ENCODE results near the gene LAMA2. TPM values are rescaled to one million over a fixed set of nuclear protein-coding genes. Genes with fewer than 3 reads are reported as not detected.

The LAMA2 gene
- total and polyA plus RNA-seq, 2 of the 8 experiments (the other 6 are each of a cell fraction or from before 2014, with no cell fraction given) = 1.3 to 3.8 TPM

DNA sequence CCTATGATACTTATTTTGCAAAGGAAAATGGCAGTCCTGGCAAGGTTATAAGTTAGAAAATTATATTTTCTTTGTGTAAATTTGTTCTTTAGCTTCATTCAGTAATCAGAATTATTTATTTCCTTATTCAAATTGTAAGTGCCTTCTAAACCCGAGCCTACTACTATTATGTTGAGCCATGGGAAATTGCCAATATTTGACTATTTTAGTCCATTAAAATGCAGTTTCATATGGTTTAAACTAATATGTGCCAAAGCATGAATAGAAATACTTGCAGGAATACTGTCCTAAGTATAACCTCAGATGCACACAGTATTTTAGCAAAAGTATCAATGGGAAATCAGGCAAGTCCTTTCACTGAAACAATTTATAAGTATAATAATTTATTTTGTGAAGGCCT, 228.4 kb downstream of the LAMA2 start:
- peaks cover 0 to 2% (median 0%) of the 10 kb centered on the region in 4 experiments; a peak in 1 of 7 replicates for H3K27me3 ChIP-seq (replicated peaks in 1 of 4; ENCODE audit: control insufficient read depth in 3 of 4, extremely low read depth in 1 of 4, insufficient read depth in 3 of 4, low read length in 3 of 4)
- no peaks in the 10 kb centered on the region for H4K20me1 ChIP-seq (replicated peaks in 1 of 2; ENCODE audit: control insufficient read depth in 1 of 2, insufficient read depth in 2 of 2, low read length in 2 of 2)
- no peak overlapping the region for H2BK5ac ChIP-seq (ENCODE audit: low read depth, low read length)
- H3K56ac ChIP-seq (replicated peaks; ENCODE audit: insufficient read length, low read depth, low read length) = no peak overlapping the region
- no peak overlapping the region for H2BK12ac ChIP-seq (ENCODE audit: low read depth, low read length)
- no peaks in the 10 kb centered on the region for H3K9me3 ChIP-seq (ENCODE audit: insufficient read depth in 2 of 2, low read depth in 1 of 2, low read length in 1 of 2)
- H3K23ac ChIP-seq (ENCODE audit: insufficient read length) = no peak overlapping the region
- no peaks in the 10 kb centered on the region for H3K23me2 ChIP-seq (ENCODE audit: low read depth, low read length)
- no peak overlapping the region for H3K14ac ChIP-seq (ENCODE audit: insufficient read length)
- H3K4ac ChIP-seq (replicated peaks; ENCODE audit: insufficient read length, low read depth, low read length) = no peak overlapping the region
- no peak overlapping the region for H2AFZ ChIP-seq (ENCODE audit: low read length)
- no peak overlapping the region for H3K18ac ChIP-seq (ENCODE audit: extremely low read depth, low read length)
- no peaks in the 10 kb centered on the region for H3K4me1 ChIP-seq (replicated peaks in 1 of 4; ENCODE audit: control insufficient read depth in 3 of 4, insufficient read depth in 4 of 4, low read length in 3 of 4)
- H2BK120ac ChIP-seq (replicated peaks; ENCODE audit: low read depth, low read length) = no peak overlapping the region
- CTCF ChIA-PET (ENCODE audit: partially characterized antibody) = no interaction called here
- 81% methylated on average over 1 of the region's 1 CpG; no CpG with 5 or more reads in 1 of the 2 experiments for whole genome bisulfite sequencing, 2 experiments (ENCODE audit: extremely low coverage in 1 of 2, insufficient coverage in 1 of 2, insufficient read length in 1 of 2, insufficient replicate concordance in 2 of 2, low coverage in 1 of 2, low lambda C conversion rate in 2 of 2, missing lambda C conversion rate in 1 of 2)
- H3K79me1 ChIP-seq (ENCODE audit: low read depth, low read length) = no peaks in the 10 kb centered on the region
- no peaks in the 10 kb centered on the region for H3K36me3 ChIP-seq (ENCODE audit: control insufficient read depth in 2 of 4, insufficient read depth in 4 of 4, low read length in 3 of 4)
- no peak overlapping the region for H3K27ac ChIP-seq (ENCODE audit: low read depth, low read length)
- FAIRE-seq (no peak), DNase-seq (ENCODE audit: low read depth in 1 of 2, low spot score in 2 of 2) (no peak)
- H4K91ac ChIP-seq (replicated peaks; ENCODE audit: insufficient read length, low read length) = no peak overlapping the region
- no peak overlapping the region for H4K8ac ChIP-seq (ENCODE audit: extremely low read depth, insufficient read depth, low read length)
- TF ChIP-seq TAF1 (IDR thresholded peaks at IDR 0.05; ENCODE audit: low read depth, low read length) (no peak), ATF2 (IDR thresholded peaks at IDR 0.05; ENCODE audit: low read length) (no peak), ZNF274 (IDR thresholded peaks at IDR 0.05; ENCODE audit: borderline replicate concordance, extremely low read depth, low read length) (no peak), SRF (IDR thresholded peaks at IDR 0.05; ENCODE audit: low read depth, low read length) (no peak)
- H3K4me2 ChIP-seq (ENCODE audit: insufficient read depth in 1 of 2, low read depth in 2 of 2, low read length in 2 of 2) = no peak overlapping the region
- no peak overlapping the region for H2BK15ac ChIP-seq (ENCODE audit: low read length)
- H3K79me2 ChIP-seq (ENCODE audit: control insufficient read depth in 1 of 2, insufficient read depth in 2 of 2, low read length in 2 of 2) = no peaks in the 10 kb centered on the region
- H2AK5ac ChIP-seq (ENCODE audit: low read depth, low read length) = no peak overlapping the region
- no peak overlapping the region for H3K9ac ChIP-seq (replicated peaks in 1 of 4; ENCODE audit: extremely low read depth in 1 of 4, low read depth in 3 of 4, low read length in 3 of 4)
- H4K5ac ChIP-seq (ENCODE audit: insufficient read length, low read depth, low read length) = no peak overlapping the region
- no peak overlapping the region for H2BK20ac ChIP-seq (ENCODE audit: low read length)
- H3K4me3 ChIP-seq (ENCODE audit: extremely low read depth in 1 of 4, insufficient read depth in 2 of 4, low read depth in 3 of 4, low read length in 4 of 4) = no peak overlapping the region
- POLR2A ChIA-PET (ENCODE audit: partially characterized antibody) = no interaction called here
